NCI-H1092 treated with DMSO at 0.1 percent for 48 hours (cell line): ENCODE results near the gene OAS3.
A peak's percentile ranks its signal among the peaks of the same experiment; 100 is the strongest.

Experiments
- DNase-seq: peaks from one replicate; lab custom pipeline; 2025; lab: John Stamatoyannopoulos, UW

OAS3 gene

GRCh38 chr12:113016796-113017195 lies 78.5 kb downstream of the OAS3 start:
- DNase-seq: no peak

- DNase-seq: peak; percentile 4
These were observed 80.8 kb downstream of the OAS3 start for GRCh38 chr12:113019025-113019424.

GRCh38 chr12:113021500-113021899 lies 83.2 kb downstream of the OAS3 start:
- no peak for DNase-seq
